ENCODE data around the gene EVX2.
A peak's percentile ranks its signal among the peaks of the same experiment; 100 is the strongest.

Gene EVX2

DNA sequence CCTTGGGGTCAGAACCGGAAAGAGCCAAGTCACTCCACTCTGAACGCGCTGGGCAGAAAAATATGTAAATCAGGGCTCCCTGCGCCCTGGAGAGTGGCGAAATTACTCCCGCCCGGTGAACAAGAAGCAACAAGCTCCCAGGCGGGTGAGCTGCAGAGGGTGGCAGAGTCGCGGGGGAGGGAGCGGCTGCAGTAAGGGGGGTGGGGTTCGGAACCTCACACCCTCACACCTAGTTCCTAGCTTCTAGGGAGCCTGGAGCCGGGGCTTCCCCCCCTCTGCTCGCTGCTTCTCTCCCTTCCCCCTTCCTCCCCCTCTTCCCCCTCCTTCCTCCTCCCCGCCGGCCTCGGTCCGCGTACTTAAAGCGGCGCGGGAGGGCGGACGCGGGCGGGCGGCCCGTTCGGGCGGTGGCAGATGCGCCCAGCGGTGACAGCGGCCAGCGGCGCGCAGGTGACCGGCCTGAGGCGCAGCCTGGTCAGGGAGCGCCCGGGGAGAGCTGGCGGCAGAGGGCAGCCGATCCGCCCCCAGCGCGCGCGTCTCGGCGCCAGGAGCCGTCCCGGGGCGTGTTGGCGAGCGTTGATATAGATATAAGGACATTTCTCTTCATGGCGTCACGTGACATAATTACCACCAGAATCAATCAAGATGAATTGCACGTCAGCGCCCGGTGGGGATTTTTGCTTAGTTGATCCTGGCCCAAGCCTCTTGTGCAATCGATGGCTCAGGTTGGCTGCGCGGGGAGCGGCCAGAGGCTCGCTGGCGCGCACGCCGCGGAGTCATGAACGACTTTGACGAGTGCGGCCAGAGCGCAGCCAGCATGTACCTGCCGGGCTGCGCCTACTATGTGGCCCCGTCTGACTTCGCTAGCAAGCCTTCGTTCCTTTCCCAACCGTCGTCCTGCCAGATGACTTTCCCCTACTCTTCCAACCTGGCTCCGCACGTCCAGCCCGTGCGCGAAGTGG is 23.1 kb upstream of the EVX2 start, which contains the start of gene HOXD11:
Gene HOXD11, plus strand, starts transcription at position 700 of the 959 bp plus-strand sequence. Its CDS starts 76 bp downstream, at position 776.
- DNase-seq: no peak

DNA sequence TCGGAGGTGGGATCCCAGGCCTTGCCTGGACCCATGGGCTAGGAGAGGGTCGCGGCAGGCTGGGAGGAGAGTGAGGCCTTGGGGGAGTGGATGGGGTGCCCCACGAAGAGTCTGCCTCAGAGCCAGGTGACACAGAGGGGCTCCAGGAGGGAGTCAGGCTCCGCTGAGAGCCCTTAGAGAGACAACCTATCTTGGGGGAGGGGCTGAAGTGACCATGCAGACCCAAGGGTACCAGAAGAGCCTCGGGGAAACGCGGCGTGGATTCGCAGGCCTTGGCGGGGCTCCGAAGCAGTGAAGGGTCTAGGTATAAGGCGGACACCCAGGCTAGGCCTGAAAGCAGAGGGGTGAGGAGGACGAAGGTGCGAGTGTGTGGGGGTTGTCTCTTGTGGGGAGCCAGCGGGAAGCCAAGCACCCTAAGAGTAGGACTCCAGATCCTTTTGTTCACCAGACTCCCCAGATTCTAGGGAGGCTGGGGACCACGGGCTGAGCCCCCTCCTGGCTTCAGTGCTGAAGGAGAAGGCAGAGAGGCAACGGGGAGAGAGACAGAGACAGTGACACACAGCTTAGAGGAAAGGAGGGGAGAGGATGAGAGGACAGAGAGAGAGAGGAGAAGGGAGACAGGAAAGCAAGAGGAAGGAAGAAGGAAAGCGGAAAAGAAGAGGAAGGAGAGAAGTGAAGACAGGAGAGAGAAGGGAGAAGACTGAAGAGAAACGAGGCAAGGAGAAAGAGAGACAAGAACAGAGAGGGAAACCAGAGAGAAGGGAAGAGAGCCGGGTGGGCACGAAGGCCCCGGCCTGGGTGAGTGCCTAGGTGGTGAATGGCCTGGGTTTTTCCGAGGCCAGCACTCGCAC is 22.2 kb upstream of the EVX2 start:
- DNase-seq: no peak

DNA sequence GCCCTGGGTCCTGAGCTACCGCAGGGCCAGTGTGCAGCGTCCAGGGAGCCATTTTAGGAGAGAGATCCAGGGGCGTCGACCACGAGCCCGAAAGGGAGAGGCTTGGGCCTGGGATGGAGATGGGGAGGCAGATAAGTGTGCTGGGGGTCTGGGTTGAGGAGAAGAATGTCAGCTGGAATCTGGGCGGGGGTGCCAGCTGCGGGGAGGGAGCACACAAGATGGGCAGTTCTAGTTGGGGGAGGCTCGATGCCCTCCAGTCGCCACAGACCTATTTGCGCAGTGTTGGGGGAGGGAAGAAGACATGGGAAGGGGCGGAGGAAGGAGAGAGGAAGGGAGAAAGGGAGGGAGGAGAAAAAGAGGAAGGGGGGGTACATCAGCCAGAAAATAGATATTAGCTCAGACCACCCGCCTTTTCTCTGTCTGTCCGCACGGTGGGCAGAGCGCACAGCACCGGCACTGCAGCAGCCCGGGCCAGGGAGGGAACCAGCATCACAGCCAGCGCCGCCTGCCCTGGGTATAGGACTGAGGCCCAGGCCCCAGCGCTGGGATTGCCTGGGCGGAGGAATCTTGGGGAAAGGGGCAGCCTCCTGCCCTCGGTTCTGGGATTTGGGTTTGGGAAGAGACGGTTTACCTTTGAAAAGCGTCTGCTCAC is 21.4 kb upstream of the EVX2 start:
- DNase-seq: no peak

DNA sequence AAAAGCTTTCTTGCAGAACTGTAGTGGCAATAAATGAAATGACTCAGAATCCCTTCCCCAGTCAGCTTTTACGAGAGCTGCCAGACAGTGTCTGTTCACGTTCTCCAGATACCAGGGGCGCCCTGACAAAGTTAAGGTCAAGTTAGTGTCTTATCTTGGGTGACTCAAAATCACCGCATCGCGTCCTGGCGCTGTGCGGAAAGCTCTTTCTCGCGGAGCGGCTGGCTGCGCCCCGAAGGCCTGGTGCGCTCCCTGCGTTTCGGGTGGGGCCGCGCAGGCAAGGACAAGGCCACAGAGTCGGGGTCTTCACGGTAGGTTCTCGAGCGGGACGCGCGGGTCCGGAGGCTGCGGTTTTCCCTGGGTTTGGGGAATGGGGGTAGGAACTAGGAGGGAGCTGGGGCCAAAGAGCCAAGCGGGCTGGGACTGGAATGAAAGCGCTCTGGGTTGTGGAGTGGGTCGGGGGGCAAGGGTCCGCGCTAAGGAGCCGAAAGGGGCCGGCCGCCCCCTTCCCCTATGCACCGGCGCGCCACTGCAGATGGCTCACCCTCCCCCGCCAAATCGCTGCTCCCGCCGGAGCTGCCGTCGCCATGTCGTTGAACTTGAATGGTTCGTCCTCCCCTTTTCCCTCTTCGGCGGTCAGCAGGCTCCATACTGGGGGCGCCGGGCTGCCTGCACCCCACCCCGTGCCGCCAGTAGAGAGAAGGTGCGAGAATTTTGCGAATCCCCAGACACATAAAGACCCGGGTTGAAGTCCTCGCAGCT is 20.7 kb upstream of the EVX2 start:
- no peak for DNase-seq

DNA sequence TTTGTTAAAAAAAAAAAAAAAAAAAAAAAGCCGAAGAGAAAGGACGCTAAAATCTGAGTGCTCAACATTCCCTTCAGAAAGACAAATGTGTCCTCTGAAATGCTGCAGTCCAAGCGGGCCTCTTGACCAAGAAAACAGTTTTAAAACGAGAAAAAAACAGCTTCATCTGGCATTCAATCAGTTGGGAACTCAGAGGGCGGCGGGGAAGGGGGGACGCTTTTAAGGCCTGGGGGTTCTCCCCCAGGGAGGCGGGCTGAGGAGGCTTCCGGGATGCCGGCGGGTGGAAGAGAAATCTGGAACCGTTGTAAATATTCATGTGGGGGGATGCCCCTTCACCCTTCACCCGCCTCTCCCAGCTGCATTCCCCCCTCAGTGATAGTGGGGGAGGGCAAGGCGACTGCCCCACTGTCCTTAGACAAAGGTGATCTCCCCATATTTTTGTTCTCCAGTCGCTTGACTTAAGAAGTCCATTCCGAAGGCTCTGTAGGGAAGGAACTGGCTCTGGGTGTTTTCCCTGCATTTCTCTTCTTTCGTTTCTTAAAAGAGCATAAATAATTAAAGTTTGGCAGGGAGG is 20.1 kb upstream of the EVX2 start:
- DNase-seq: no peak

DNA sequence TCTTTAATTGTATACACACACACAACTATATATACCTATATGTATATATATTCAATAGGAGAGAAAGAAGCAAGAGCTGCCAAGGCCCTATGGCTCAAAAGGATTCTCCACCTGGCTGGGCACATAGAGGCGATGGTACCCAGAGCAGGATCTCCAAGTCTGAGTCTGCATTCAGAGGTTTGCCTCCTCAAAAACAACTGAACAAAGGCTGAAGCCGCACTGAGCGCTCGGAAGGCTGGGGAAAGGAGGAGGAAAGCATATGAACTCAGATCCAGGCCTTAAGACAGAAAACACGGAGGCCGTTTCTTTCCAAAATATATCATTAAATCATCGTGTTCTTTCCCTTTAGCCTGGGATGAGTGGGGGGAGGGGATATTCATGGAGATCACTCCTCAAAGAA is 19.4 kb upstream of the EVX2 start:
- DNase-seq: no peak

DNA sequence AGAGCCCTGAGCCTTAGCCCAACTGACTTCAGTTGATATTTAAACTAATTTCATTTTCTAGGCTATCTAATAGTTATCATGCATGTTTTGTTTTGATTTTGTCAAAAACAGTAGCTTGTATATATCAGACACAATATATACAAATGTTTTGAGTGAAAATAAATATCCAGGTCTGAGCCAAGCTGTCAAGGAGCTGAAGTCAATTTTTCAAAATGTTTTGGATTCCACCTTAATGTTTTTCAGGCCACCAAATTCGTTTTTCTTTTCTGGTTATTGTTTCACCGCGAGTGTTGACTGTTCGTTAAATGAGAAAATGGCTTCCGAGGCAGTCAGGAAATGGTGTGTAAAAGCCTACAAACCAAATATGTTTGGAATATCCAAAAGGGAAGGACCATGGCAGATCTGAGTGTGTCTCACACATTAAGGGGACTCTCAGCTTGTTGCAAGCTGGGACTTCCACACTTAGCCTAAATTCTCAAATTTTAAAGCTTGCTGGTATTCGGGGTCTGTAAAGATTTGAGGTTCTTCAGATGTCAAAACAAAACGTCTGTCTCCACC is 18.6 kb upstream of the EVX2 start:
- DNase-seq: no peak

DNA sequence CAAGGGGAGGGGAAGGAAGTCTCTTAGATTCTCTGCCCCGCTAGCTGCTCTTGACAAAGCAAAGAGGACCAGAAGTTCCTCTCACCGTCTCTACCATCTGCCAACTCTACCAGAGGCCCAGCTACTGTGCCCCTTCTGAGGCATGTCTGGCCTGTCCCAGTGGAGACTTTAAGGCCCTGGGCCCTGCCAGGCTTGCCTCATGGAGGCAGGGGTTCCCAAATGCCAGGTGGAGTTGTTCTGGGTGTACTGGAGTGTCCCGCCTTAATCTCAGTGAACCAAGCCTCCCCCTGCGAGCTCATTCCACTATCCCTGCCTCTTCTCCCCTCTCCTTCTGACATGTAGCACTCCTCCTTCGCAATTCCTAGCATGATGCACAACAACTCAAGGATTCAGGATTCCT is 18.1 kb upstream of the EVX2 start:
- no peak for DNase-seq

DNA sequence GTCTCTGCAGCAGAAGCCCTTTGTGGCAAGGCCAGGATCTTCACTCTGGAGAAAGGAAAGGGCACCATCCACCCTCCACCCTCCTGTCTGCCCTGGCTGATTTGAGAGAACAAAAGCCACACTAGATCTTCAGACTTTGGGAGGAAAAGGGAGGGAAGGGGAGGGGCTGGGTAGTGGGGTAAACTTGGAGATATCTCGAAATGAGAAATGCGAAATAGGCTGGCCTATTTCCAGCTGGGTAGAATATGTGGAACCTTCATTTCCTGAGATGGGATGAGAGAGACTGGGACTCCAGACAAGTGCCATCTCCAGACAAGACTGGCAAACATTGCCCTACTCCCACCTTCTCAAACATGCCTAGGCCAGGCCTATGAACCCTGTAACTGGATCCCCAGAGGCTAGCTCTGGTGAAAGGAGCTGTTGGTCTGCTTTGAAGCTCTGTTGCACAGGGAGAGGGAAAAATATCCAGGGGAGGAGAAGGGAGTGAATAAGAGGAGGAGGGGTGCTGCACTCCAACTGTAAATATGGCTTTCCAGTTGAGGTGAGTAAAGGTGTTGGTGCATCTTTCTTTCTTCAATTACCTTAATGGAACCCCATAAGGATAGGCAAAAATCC is 17.6 kb upstream of the EVX2 start:
- no peak for DNase-seq

DNA sequence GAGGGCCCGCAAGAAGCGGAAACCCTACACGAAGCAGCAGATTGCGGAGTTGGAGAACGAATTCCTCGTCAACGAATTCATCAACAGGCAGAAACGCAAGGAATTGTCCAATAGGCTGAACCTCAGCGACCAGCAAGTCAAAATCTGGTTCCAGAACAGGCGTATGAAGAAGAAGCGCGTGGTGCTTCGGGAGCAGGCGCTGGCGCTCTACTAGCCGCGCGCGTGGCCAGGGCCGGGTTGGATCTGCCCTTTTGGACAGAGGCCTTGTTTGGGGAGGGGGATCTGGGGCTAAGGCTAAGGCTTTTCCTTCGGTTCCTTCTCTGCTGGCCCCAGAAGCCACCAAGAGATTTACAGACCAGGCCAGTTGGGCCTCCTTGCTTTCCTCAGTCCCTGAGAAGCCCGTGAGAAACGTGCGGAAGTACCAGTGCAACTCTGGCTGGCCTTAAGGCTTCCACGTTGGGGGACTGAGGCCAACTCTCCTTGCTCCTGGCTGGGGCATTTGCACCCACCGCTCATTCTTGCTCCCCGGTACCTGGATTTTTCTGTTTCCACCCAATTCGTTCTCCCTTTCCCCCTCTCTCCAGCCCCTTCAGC is 16.9 kb upstream of the EVX2 start:
- no peak for DNase-seq

DNA sequence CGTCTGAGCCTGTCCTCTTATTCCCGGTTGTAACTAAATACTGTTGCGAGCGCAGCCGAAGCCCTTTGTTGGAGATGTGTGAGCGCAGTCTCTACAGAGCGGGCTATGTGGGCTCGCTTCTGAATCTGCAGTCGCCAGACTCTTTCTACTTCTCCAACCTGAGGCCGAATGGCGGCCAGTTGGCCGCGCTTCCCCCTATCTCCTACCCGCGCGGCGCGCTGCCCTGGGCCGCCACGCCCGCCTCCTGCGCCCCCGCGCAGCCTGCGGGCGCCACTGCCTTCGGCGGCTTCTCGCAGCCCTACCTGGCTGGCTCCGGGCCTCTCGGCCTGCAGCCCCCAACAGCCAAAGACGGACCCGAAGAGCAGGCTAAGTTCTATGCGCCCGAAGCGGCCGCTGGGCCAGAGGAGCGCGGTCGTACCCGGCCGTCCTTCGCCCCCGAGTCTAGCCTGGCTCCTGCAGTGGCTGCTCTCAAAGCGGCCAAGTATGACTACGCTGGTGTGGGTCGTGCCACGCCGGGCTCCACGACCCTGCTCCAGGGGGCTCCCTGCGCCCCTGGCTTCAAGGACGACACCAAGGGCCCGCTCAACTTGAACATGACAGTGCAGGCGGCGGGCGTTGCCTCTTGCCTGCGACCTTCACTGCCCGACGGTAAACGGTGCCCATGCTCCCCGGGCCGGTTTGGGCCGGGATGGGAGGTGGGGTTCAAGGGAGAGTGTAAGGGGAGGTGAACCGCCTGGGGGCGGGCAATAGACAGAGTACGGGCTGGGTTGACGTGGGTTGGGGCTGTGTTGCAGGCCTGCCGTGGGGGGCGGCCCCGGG is 16.2 kb upstream of the EVX2 start, which contains the start of gene HOXD12:
Gene HOXD12, plus strand, starts transcription at position 68 of the 819 bp plus-strand sequence. Its CDS starts 7 bp downstream, at position 75.
- no peak for DNase-seq

DNA sequence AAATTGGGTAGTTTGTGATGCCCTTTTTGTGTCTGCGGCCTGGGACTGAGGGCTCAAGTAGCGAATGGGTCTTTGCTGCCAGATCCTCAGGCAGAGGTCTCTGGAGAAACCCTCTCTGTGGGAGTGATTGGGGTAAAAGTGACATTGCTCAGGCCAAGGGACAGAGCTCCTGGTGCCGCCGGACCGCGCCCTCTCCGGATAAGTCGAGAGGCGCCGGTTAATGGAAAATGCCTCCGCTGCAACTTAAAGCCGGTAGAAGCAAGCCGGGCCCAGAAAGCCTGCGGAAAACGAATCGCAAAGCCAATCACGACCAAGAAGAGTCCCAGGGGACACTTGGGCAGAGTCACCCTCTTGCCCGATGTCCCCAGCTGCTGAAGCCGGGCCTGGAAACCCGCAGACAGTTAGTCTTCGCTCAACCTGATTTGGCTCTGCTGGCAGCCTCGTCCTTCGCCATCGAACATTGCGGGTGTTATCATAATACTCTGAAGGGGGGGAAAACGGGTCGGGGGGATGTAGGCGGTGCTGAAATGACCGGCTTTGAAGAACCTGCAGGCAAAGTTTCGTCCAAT is 15.5 kb upstream of the EVX2 start:
- no peak for DNase-seq

DNA sequence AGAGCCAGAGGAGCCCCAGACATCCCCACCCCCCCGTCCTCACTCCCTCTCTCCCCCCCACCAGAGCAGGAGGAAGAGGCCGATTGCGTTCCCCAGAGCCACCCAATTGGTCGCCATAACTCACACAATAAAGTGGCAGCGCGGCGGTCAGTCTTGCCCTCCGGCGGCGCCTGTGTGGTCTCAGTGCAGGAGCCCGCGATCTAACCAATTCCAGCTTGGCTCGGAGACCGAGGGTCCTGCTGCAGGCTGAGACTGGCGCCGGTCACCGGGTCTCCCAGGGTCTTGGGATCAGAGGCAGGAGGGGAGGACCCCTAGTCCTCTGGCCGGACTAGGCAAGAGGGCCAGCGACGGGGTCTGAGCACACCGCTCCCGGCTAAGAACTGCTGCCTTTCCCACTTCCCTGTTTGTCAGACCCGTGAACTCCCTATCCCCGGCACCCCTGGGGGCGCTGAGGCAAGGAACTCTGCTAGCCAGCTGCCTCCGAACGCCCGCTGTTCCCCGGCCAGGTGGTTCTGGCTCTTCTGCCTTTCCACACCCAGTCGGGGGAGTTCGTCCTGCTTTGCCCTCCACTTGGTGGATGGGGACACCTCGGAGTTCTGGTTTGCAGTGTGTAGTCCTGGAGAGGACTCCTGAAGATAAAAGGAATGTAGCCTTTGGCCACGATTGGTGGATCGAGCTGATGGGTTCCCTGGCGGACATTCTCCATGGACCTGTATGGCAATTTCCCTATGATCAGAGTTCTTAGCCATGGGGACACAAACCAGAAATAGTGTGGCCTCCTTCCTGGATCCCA is 14.8 kb upstream of the EVX2 start:
- DNase-seq: no peak

DNA sequence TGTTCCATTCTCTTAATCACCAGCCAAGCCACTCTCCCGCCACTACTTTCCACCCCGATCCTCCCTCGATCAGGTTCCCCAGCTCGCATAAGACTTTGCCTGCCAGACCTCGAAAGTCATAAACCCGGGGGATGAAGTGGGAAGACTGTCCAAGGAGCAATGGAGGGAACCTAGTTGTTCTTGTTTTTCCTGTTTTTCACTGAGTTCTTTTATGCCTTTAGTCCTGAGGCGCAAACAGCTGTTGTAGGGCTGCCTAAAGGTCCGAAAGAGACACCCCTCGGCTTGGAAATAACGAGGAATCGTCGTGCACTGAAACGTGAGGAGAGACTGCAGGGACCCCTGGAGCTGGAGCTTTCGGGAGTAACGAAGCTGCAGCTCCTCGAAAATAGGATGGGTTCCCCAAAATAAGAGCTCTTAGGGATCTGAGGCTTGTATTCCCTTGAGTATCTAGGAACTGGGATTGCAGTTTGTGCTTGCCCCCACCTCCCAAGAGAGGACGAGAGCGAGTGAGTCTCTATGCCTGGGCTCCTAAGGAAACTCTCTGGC is 14.1 kb upstream of the EVX2 start:
- DNase-seq: no peak

DNA sequence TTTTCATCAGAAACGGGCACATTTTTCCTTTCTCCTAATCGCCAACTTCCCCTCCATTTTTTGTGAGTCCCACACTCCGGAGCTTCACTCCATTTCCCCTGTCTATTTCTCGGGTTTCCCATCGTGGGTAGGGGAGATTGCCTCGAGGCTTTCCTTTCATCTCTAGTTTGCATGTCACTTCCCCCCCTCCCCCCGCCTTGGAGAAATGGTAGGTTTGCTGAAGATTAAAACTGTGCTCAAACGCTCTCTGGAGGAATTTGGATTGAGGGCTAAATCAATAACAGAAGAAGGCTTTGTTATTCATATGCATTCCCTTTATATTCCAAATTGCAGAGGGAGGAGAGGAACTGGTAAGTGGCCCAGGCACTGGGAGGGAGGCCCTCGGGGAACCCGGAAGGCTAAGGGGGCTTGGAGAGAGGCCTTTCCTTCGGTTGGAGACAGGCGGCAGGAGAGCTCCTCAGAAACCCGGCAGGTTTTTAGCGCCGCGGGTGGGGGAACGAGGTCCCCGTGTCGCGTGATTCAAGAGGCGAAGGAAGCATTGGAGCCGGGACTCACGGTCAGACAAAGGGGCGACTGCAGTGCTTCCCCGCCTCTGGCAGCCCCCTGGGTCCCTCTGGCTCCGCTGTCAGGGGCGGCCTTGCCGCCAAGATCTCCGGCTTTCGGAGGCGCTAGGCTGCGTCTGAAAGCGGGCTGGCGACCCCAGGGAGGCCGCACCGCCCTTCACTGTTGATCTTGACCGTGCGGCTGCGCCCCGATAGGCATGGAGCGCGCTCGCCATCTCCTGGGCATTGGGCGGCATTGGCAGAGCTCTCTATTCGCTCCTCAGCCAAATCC is 13.4 kb upstream of the EVX2 start:
- peak; percentile 28 to 65 for DNase-seq

DNA sequence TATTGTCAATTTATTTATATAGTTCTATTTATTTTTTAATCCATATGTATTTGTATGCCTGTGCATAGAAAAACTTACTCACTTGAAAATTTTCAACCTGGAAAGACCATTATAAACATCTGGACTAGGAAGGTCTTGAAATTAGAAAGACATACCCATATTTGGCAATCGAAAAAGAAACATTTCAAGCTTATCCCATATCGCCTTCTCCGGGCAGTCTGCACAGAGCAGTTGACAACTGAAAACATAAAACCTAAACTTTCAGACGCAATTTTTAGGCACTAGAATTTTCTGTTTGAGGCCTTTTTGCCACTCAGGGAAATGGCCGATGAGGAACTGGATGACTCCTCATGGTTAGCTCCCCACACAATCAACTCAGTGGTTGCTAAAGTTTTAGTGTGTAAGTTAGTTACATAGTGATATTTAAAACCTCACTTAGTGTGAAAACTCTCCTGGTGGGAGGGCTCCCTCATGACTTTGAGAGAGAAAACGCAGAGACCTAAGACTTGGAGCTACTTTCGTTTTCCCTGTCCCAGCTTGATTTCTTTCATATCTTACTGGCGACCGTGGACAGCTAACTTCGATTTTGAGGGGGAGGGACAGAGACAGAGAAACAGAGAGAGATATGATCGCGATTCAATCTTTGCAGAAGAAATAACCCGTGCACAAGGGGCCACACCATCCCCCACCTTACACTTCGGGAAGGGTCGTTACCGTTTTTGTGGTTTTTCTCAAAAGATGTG is 12.7 kb upstream of the EVX2 start:
- DNase-seq: no peak

DNA sequence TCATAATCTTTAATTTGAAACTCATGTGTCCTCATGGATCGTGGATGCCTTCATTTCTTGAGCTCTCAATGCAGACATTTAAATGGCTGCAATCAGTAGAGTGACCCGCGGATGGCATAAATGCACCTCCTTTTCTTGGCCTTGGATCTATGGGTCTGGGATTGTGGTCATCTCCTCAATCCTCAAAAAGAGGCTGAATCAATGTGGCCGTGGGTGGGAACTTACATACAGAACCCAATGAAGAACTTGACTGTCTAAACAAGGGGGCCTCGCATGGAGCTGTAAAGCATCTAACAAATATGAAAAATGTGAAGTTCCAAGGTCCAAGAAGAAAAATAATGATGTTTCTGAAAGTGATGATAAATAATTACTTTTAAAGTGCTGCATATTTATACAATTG is 11.7 kb upstream of the EVX2 start:
- no peak for DNase-seq
